Tracheal epithelial cell (primary cell): ENCODE results near the gene MED13. TPM values are rescaled to one million over a fixed set of nuclear protein-coding genes. Genes with fewer than 3 reads are reported as not detected.

Experiments used
- total RNA-seq: library from RNA; depleted of rRNA; stranded (reverse); fragments of >200 nt; gene quantifications from 2 replicates; pipeline ENCODE4 v1.2.1, GENCODE V29; 2014

The MED13 gene, protein sequence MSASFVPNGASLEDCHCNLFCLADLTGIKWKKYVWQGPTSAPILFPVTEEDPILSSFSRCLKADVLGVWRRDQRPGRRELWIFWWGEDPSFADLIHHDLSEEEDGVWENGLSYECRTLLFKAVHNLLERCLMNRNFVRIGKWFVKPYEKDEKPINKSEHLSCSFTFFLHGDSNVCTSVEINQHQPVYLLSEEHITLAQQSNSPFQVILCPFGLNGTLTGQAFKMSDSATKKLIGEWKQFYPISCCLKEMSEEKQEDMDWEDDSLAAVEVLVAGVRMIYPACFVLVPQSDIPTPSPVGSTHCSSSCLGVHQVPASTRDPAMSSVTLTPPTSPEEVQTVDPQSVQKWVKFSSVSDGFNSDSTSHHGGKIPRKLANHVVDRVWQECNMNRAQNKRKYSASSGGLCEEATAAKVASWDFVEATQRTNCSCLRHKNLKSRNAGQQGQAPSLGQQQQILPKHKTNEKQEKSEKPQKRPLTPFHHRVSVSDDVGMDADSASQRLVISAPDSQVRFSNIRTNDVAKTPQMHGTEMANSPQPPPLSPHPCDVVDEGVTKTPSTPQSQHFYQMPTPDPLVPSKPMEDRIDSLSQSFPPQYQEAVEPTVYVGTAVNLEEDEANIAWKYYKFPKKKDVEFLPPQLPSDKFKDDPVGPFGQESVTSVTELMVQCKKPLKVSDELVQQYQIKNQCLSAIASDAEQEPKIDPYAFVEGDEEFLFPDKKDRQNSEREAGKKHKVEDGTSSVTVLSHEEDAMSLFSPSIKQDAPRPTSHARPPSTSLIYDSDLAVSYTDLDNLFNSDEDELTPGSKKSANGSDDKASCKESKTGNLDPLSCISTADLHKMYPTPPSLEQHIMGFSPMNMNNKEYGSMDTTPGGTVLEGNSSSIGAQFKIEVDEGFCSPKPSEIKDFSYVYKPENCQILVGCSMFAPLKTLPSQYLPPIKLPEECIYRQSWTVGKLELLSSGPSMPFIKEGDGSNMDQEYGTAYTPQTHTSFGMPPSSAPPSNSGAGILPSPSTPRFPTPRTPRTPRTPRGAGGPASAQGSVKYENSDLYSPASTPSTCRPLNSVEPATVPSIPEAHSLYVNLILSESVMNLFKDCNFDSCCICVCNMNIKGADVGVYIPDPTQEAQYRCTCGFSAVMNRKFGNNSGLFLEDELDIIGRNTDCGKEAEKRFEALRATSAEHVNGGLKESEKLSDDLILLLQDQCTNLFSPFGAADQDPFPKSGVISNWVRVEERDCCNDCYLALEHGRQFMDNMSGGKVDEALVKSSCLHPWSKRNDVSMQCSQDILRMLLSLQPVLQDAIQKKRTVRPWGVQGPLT (N-terminal part only)
- total RNA-seq: 27.1 and 34.0 TPM in 2 replicates

GRCh38 chr17:62064791-62065563, at the start of gene MED13:
Gene MED13 (minus strand): TSS chr17:62065278. CDS start chr17:62065205, 73 bp downstream.

DNA sequence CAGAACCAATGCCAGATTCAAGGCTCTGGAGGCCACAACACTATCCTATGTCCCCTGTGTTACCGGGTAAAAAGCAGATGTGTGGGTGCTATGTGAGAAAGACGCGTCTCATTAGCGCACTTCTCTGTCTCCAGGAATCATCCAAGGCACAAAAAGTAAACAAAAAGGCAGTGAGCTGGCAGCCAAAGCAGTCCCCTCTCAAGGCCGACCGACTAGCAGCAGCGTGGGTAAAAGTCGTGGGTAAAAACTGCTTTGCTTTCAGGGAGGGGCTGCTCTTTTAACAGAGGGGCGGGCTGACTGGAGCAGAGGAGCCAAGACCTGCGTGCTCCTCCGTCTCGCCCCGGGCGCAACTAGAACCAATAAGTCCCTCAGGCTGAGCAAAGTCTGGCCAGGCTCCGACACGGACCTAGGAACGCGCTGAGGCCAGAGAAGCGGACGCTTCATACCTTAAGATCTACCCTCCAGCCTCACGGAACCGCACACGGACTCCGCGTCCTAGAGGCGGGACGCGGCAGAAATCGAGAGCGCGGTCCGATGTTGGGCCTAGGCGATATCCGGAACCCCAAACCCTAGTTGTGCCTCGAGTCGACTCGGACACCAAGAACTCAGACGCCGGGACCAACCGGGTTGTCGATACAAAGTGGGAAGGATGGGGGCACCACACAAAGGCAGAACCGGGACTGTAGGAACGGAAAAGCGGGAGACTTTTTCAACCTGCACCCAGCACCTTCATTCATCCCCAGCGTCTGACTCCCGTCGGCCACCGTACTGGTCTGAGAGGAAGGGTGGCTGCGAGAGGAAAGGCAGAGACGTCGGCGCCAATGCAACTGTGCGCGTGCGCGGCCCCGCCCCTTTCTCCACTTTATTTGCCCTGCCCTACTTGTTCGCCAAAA, 137.6 kb downstream of the MED13 start, which contains the start of gene INTS2:
TSS of gene INTS2 (minus strand) at position 775 of the 893 bp plus-strand sequence. CDS start 1,338 bp downstream, outside the sequence.

Other genes starting within 250 kb of the MED13 start
- gene BRIP1, start 201.8 kb downstream of the MED13 start, total RNA-seq: 1.5 and 3.6 TPM in 2 replicates
- 12.8 and 20.5 TPM in 2 replicates for gene INTS2, start 137.3 kb downstream of the MED13 start, total RNA-seq